Thoracic aorta (tissue), 2 donors: Measurements from ENCODE around the gene GOLGA5. TPM values are rescaled to one million over a fixed set of nuclear protein-coding genes. Genes with fewer than 3 reads are reported as not detected.

ENCODE experiments used
- ATAC-seq: fragments of 150-250 bp; one replicate; pipeline ENCODE4 v1.8.0; 2017; ENCODE audit warnings: low read depth; ENCODE audit not compliant: insufficient number of reproducible peaks, low FRiP score
- DNase-seq: peaks from one replicate; pipeline ENCODE4 v3.0.0-alpha.2; 2020; ENCODE audit warnings: low spot score
- H3K27ac ChIP-seq, 2 donors: fragments of 200-600 bp; sonication (generic); 1 replicate in 1 of 2; 2 replicates in 1 of 2; pipeline ENCODE4 v1.5.1; 2016; ENCODE audit warnings: mild to moderate bottlenecking in 2 of 2, moderate library complexity in 2 of 2
- H3K27me3 ChIP-seq: fragments of 200-600 bp; sonication (generic); replicated peaks from 2 replicates; pipeline ENCODE4 v1.6.0; 2016; ENCODE audit warnings: mild to moderate bottlenecking; ENCODE audit not compliant: insufficient read depth
- H3K36me3 ChIP-seq: fragments of 200-600 bp; sonication (generic); one replicate; pipeline ENCODE4 v1.5.1; 2016
- H3K4me1 ChIP-seq, 2 donors: fragments of 200-600 bp; sonication (generic); 1 replicate in 1 of 2; 2 replicates in 1 of 2; pipeline versions ENCODE4 v1.5.1 to v1.6.0; 2016; ENCODE audit warnings: low read depth in 2 of 2, mild to moderate bottlenecking in 1 of 2; ENCODE audit not compliant: control insufficient read depth in 1 of 2
- H3K4me3 ChIP-seq: fragments of 200-600 bp; sonication (generic); 2 replicates; pipeline ENCODE4 v1.5.1; 2016; ENCODE audit warnings: mild to moderate bottlenecking
- H3K9me3 ChIP-seq: fragments of 200-600 bp; sonication (generic); 2 replicates; pipeline ENCODE4 v1.5.1; 2016
- total RNA-seq, 2 donors: library from RNA; depleted of rRNA; stranded (reverse); fragments of >200 nt; gene quantifications; one replicate each; pipeline versions ENCODE4 v1.1.0 to v1.2.3, GENCODE V29; 2016
- TF ChIP-seq, protein P1 (sequence below): fragments of 200-600 bp; sonication (generic); IDR thresholded peaks from one replicate; pipeline ENCODE4 v1.5.1; 2019; ENCODE audit warnings: antibody characterized with exemption

Gene GOLGA5
- total RNA-seq, 2 donors from 2014 or later = 29.5 to 41.9 TPM

DNA sequence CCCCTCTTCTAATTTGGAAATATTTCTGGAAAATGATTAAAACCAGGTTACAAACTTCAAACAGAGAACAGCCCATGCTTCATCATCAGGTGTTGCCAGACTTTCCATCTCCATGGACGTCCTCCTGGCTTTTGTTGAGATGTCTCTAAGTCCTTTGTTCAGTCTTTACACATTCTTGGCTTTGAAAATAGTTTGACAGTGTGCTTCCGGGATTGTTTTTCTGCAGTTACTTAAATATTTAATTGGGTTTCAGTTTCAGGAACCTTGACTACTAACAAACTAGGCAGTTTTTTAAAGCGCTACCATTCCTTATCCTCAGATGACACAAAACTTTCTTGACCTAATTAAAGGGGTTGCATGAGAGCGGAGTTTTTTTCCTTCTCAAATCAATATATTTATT, 47.8 kb downstream of the GOLGA5 start:
- no peak for ATAC-seq
- no peaks in the 10 kb centered on the region for H3K9me3 ChIP-seq
- H3K4me3 ChIP-seq = no peak overlapping the region
- H3K27me3 ChIP-seq = no peaks in the 10 kb centered on the region
- TF ChIP-seq, protein P1, sequence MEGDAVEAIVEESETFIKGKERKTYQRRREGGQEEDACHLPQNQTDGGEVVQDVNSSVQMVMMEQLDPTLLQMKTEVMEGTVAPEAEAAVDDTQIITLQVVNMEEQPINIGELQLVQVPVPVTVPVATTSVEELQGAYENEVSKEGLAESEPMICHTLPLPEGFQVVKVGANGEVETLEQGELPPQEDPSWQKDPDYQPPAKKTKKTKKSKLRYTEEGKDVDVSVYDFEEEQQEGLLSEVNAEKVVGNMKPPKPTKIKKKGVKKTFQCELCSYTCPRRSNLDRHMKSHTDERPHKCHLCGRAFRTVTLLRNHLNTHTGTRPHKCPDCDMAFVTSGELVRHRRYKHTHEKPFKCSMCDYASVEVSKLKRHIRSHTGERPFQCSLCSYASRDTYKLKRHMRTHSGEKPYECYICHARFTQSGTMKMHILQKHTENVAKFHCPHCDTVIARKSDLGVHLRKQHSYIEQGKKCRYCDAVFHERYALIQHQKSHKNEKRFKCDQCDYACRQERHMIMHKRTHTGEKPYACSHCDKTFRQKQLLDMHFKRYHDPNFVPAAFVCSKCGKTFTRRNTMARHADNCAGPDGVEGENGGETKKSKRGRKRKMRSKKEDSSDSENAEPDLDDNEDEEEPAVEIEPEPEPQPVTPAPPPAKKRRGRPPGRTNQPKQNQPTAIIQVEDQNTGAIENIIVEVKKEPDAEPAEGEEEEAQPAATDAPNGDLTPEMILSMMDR = no peak
- H3K36me3 ChIP-seq = peaks cover 30% of the 10 kb centered on the region
- no peak overlapping the region for H3K27ac ChIP-seq
- no peak for DNase-seq
- H3K4me1 ChIP-seq = no peaks in the 10 kb centered on the region

DNA sequence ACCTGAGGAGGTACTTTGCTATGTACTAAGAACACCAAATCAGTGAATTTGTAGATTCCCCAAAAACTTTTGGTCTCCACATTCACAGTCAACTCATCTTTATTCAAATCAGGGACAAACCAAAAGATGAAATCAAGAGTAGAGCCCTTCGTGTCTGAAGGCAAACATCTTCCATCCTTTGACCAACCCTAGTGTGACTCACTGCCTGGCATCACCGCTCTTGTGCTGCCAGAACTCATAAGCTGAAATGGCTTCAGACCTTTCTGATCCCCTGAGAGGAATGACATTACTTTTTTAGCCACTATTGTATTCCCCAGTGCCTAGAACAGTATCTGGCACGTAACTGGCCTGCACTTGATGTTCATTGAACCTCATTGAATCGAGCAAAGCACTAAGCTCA, 50.1 kb downstream of the GOLGA5 start:
- no peak for ATAC-seq
- H3K27me3 ChIP-seq = no peaks in the 10 kb centered on the region
- H3K4me1 ChIP-seq = no peaks in the 10 kb centered on the region
- H3K4me3 ChIP-seq = no peak overlapping the region
- no peaks in the 10 kb centered on the region for H3K9me3 ChIP-seq
- no peak for DNase-seq
- H3K36me3 ChIP-seq = peaks cover 13% of the 10 kb centered on the region
- TF ChIP-seq, protein P1 = no peak
- H3K27ac ChIP-seq = no peak overlapping the region

DNA sequence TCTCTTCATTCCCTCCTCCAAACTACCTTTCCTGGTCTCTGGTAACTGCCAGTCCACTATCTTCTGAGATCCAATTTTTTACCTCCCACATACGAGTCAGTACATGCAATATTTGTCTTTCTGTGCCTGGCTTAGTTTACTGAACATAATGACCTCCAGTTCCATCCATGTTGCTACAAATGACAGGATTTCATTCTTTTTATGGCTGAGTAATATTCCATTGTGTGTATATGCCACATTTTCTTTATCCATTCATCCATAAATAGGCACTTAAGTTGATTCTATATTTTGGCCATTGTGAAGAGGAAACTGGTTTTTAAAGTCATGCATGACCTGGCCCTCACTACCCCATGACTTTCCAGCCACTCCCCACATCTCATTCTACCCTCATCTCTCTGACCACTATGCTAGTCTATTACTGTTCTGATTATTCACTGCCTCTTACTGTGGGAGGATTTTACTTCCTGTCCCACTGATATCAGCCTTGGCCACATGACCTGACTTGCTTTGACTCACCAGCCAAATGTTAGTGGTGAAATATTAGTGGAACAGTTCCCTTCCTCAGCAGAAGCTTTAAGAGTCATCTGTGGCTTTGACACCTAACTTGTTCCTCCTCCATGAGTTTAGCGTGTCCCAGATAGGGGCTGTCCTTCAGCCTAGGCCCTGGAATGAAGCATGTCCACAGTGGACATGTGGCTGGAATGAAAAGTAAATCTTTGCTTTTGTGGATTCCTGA, 52.2 kb downstream of the GOLGA5 start:
- H3K4me3 ChIP-seq = no peak overlapping the region
- peaks cover 3% of the 10 kb centered on the region for H3K36me3 ChIP-seq
- H3K27me3 ChIP-seq = no peaks in the 10 kb centered on the region
- TF ChIP-seq, protein P1 = no peak
- no peak for ATAC-seq
- no peak for DNase-seq
- no peak overlapping the region for H3K27ac ChIP-seq
- H3K9me3 ChIP-seq = no peaks in the 10 kb centered on the region
- no peaks in the 10 kb centered on the region for H3K4me1 ChIP-seq

DNA sequence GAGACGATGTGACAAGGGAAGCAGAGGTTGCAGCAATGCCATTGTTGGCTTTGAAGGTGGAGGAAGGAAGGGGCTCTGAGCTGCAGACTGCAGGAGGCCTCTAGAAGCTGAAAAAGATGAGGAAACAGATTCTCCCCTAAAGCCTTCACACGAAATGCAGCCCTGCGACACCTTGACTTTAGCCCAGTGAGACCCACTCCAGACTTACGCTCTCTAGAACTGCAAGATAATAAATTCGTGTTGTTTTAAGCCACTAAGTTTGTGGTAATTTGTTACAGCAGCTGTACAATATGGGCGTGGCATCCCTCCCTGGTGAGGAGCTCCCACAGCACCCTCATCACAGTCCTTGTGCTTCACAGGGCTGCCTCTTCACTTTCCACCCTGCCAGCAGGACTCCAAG, 53.2 kb downstream of the GOLGA5 start:
- Histone ChIP-seq H3K36me3 (peaks cover 3% of the 10 kb centered on the region), H3K9me3 (no peaks in the 10 kb centered on the region), H3K27ac (no peak overlapping the region), H3K4me1 (no peaks in the 10 kb centered on the region), H3K27me3 (no peaks in the 10 kb centered on the region), H3K4me3 (no peak overlapping the region)
- ATAC-seq (no peak), DNase-seq (no peak)
- TF ChIP-seq, protein P1 = no peak

DNA sequence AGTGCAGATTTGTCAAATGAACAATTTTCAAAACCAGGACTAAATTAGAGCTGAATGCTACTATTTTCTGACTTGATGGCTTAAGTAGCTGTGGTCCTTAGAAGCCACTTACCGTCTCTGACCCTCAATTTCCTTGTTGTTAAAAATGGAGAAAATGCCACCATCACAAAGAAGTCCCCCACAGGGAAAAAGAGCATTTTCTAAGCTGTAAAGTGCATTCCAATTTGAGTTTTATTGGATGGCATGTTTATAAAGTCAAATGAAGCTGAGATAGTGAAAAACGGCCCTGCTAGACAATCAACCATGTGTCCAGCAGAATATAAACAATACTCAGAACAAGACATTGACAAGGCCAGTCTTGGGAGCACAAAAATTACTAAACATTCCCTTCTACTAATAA, 53.6 kb downstream of the GOLGA5 start:
- H3K4me3 ChIP-seq = no peak overlapping the region
- ATAC-seq (no peak), DNase-seq (no peak)
- H3K4me1 ChIP-seq = no peaks in the 10 kb centered on the region
- peaks cover 3% of the 10 kb centered on the region for H3K36me3 ChIP-seq
- TF ChIP-seq, protein P1 = no peak
- H3K27ac ChIP-seq = no peak overlapping the region
- H3K9me3 ChIP-seq = no peaks in the 10 kb centered on the region
- no peaks in the 10 kb centered on the region for H3K27me3 ChIP-seq
